Fibroblast of lung (primary cell): ENCODE measurements around the gene NECTIN4. TPM values are rescaled to one million over a fixed set of nuclear protein-coding genes. Genes with fewer than 3 reads are reported as not detected.

Experiments
- DNase-seq, 2 donors: peaks; one replicate each; pipeline versions ENCODE4 v3.0.0 to v3.0.0-alpha.2; 2010; ENCODE audit warnings: low read depth in 2 of 2
- H2AFZ ChIP-seq: 2 replicates; pipeline ENCODE4 v1.5.1; 2012; ENCODE audit warnings: low read length, control low read depth, inconsistent platforms
- H3K27ac ChIP-seq: 2 replicates; pipeline ENCODE4 v1.5.1; 2011; ENCODE audit warnings: low read length, control low read depth; ENCODE audit not compliant: insufficient read depth
- H3K27me3 ChIP-seq: 2 replicates; pipeline ENCODE4 v1.5.1; 2011; ENCODE audit warnings: mild to moderate bottlenecking, low read length; ENCODE audit not compliant: control insufficient read depth, insufficient read depth
- H3K36me3 ChIP-seq: 2 replicates; pipeline ENCODE4 v1.5.1; 2011; ENCODE audit warnings: low read length; ENCODE audit not compliant: control insufficient read depth, insufficient read depth
- H3K4me1 ChIP-seq: 2 replicates; pipeline ENCODE4 v1.5.1; 2011; ENCODE audit warnings: low read length; ENCODE audit not compliant: control insufficient read depth, insufficient read depth; ENCODE audit errors: extremely low read depth
- H3K4me2 ChIP-seq: 2 replicates; pipeline ENCODE4 v1.5.1; 2011; ENCODE audit warnings: low read length, control low read depth; ENCODE audit not compliant: insufficient read depth; ENCODE audit errors: extremely low read depth
- H3K4me3 ChIP-seq, 4 experiments: fragments of 200-600 bp in 1 of 4; sonication (generic) in 1 of 4; replicated peaks in 1 of 4; 2 replicates each; pipeline ENCODE4 v1.5.1; 2011 to 2016; ENCODE audit warnings: low read length in 4 of 4, low read depth in 3 of 4, mild to moderate bottlenecking in 3 of 4, control low read depth in 2 of 4, inconsistent platforms in 1 of 4, mixed read lengths in 1 of 4; ENCODE audit not compliant: insufficient read depth in 1 of 4; ENCODE audit errors: control extremely low read depth in 1 of 4
- H3K79me2 ChIP-seq: 2 replicates; pipeline ENCODE4 v1.5.1; 2012; ENCODE audit warnings: mild to moderate bottlenecking, low read length, inconsistent platforms; ENCODE audit not compliant: control insufficient read depth, insufficient read depth
- H3K9ac ChIP-seq: 2 replicates; pipeline ENCODE4 v1.5.1; 2011; ENCODE audit warnings: mild to moderate bottlenecking, low read length, control low read depth; ENCODE audit not compliant: insufficient read depth
- H3K9me3 ChIP-seq: 2 replicates; pipeline ENCODE4 v1.5.1; 2012; ENCODE audit warnings: low read depth, low read length; ENCODE audit not compliant: control insufficient read depth, insufficient read depth
- H4K20me1 ChIP-seq: 2 replicates; pipeline ENCODE4 v1.5.1; 2011; ENCODE audit warnings: low read length; ENCODE audit not compliant: control insufficient read depth, insufficient read depth; ENCODE audit errors: extremely low read depth
- CTCF ChIP-seq, 2 donors: IDR thresholded peaks in 1 of 2; conservative IDR thresholded peaks in 1 of 2; 1 replicate in 1 of 2; 2 replicates in 1 of 2; pipeline ENCODE4 v1.5.1; 2011 to 2012; ENCODE audit warnings: low read length in 2 of 2, control low read depth in 1 of 2, inconsistent platforms in 1 of 2, low read depth in 1 of 2, mild to moderate bottlenecking in 1 of 2
- EZH2 ChIP-seq: IDR thresholded peaks from 2 replicates; pipeline ENCODE4 v1.5.1; 2012; ENCODE audit warnings: low read length, control low read depth, mild to moderate bottlenecking; ENCODE audit errors: missing control alignments
- polyA plus RNA-seq, 2 donors: library from polyadenylated mRNA; depleted of rRNA in 1 of 2; stranded (reverse) in 1 of 2; unstranded in 1 of 2; fragments of >200 nt; gene quantifications; 2 replicates each; pipeline ENCODE4 v1.2.1, GENCODE V29; 2011 to 2012; ENCODE audit warnings: missing spikeins in 1 of 2
- total RNA-seq: library from RNA; depleted of rRNA; stranded (reverse); fragments of >200 nt; gene quantifications from 2 replicates; pipeline ENCODE4 v1.2.1, GENCODE V29; 2014

Gene NECTIN4
- total and polyA plus RNA-seq, 2 donors (not counting 1 experiment from before 2014, with no cell fraction given), result 0.16 to 0.33 TPM

- Histone ChIP-seq H3K9me3 (no peaks in the 10 kb centered on the region), H3K4me3 (peak overlapping the region in 2 of 4 experiments; percentile 17 to 96), H3K9ac (no peak overlapping the region), H3K36me3 (peaks cover 18% of the 10 kb centered on the region), H3K27me3 (no peaks in the 10 kb centered on the region), H4K20me1 (no peaks in the 10 kb centered on the region), H3K79me2 (peaks cover 59% of the 10 kb centered on the region), H3K4me2 (peak overlapping the region; percentile 7), H2AFZ (no peak overlapping the region), H3K27ac (no peak overlapping the region), H3K4me1 (peaks cover 3% of the 10 kb centered on the region)
- no peak for DNase-seq
- no peak for TF ChIP-seq EZH2
- TF ChIP-seq CTCF (conservative IDR thresholded peaks at IDR 0.05 in 1 of 2, IDR thresholded peaks at IDR 0.05 in 1 of 2; ENCODE audit: low read depth in 1 of 2, low read length in 2 of 2), result no peak
Measured at GRCh38 chr1:161130266-161130665, 40.9 kb upstream of the NECTIN4 start.

GRCh38 chr1:161128591-161129420 is 39.4 kb upstream of the NECTIN4 start:
- Histone ChIP-seq H2AFZ (no peak overlapping the region), H3K4me3 (no peak overlapping the region), H3K79me2 (peaks cover 53% of the 10 kb centered on the region), H3K9me3 (no peaks in the 10 kb centered on the region), H3K27ac (no peak overlapping the region), H3K4me2 (no peak overlapping the region), H3K36me3 (peaks cover 25% of the 10 kb centered on the region), H3K4me1 (peaks cover 3% of the 10 kb centered on the region), H4K20me1 (no peaks in the 10 kb centered on the region), H3K9ac (no peak overlapping the region), H3K27me3 (no peaks in the 10 kb centered on the region)
- DNase-seq, result no peak
- TF ChIP-seq EZH2, result no peak
- no peak for TF ChIP-seq CTCF (conservative IDR thresholded peaks at IDR 0.05 in 1 of 2, IDR thresholded peaks at IDR 0.05 in 1 of 2; ENCODE audit: low read depth in 1 of 2, low read length in 2 of 2)

GRCh38 chr1:161127649-161128048 is 38.3 kb upstream of the NECTIN4 start:
- H3K27me3 ChIP-seq, result no peaks in the 10 kb centered on the region
- peaks cover 30% of the 10 kb centered on the region for H3K36me3 ChIP-seq
- no peak for DNase-seq
- no peak overlapping the region for H3K4me2 ChIP-seq
- peaks cover 3% of the 10 kb centered on the region for H3K4me1 ChIP-seq
- TF ChIP-seq CTCF (conservative IDR thresholded peaks at IDR 0.05 in 1 of 2, IDR thresholded peaks at IDR 0.05 in 1 of 2; ENCODE audit: low read depth in 1 of 2, low read length in 2 of 2), result no peak
- TF ChIP-seq EZH2, result no peak
- H3K9ac ChIP-seq, result no peak overlapping the region
- no peaks in the 10 kb centered on the region for H4K20me1 ChIP-seq
- H2AFZ ChIP-seq, result no peak overlapping the region
- peaks cover 47% of the 10 kb centered on the region for H3K79me2 ChIP-seq
- no peaks in the 10 kb centered on the region for H3K9me3 ChIP-seq
- H3K4me3 ChIP-seq, result no peak overlapping the region
- no peak overlapping the region for H3K27ac ChIP-seq
